Mucosa of descending colon (tissue), 3 donors: Measurements from ENCODE around the gene PARP9. TPM values are rescaled to one million over a fixed set of nuclear protein-coding genes. Genes with fewer than 3 reads are reported as not detected.

Experiments used
- ATAC-seq: fragments of 200-7000 bp; cut with Tn5 transposase; one replicate; pipeline ENCODE4 v1.9.1; 2020; ENCODE audit warnings: mild to moderate bottlenecking, moderate library complexity
- DNase-seq, 3 donors: peaks; one replicate each; pipeline ENCODE4 v3.0.0-alpha.2; 2020
- H3K36me3 ChIP-seq: fragments of 200-600 bp; one replicate; pipeline ENCODE4 v1.8.0; 2021; ENCODE audit warnings: low read depth, mild to moderate bottlenecking
- H3K4me1 ChIP-seq: fragments of 200-600 bp; one replicate; pipeline ENCODE4 v1.8.0; 2021; ENCODE audit warnings: low read depth, mild to moderate bottlenecking
- H3K4me3 ChIP-seq: fragments of 200-600 bp; one replicate; pipeline ENCODE4 v1.8.0; 2021; ENCODE audit warnings: mild to moderate bottlenecking
- H3K9me3 ChIP-seq: fragments of 200-600 bp; one replicate; pipeline ENCODE4 v1.8.0; 2021; ENCODE audit warnings: mild to moderate bottlenecking
- CTCF ChIP-seq: fragments of 200-600 bp; IDR thresholded peaks from one replicate; pipeline ENCODE4 v1.8.0; 2022; ENCODE audit warnings: antibody characterized with exemption, mild to moderate bottlenecking
- intact Hi-C, 2 donors: fragments of 100-400 bp; cut with DNase I in 1 of 2; cut with micrococcal nuclease in 1 of 2; formaldehyde crosslinking; loops; one replicate each; pipeline versions ENCODE4 v1.11.0 to v1.11.1; 2022; cut with DNase I, micrococcal nuclease
- total RNA-seq, 3 donors: library from RNA; stranded (reverse); fragmentation: NEBNext Ultra II Directional in 2 of 3; extraction: Animal tissue kit (Norgen Biotek cat#: 25700) in 2 of 3; gene quantifications; one replicate each; pipeline versions ENCODE4 v1.2.1 to v1.2.4, GENCODE V29; 2021 to 2023
- donor health status: DM: no; HTN: no; CAD: no; lungs with moderate emphysema.
- donor health status: DM: no; HTN: no; CAD: no.
- donor health status: DM: no; HTN: yes; CAD: no.

The PARP9 gene
- total RNA-seq, 3 donors from 2014 or later: 32.2 to 51.1 (median 44.7) TPM

- TF ChIP-seq CTCF: no peak
- intact Hi-C loops: no loop called here
- DNase-seq: no peak
- no peaks in the 10 kb centered on the region for H3K36me3 ChIP-seq
- no peak overlapping the region for H3K4me3 ChIP-seq
- no peaks in the 10 kb centered on the region for H3K4me1 ChIP-seq
- H3K9me3 ChIP-seq: no peaks in the 10 kb centered on the region
- no peak for ATAC-seq
Measured at GRCh38 chr3:122590610-122591009, 26.5 kb upstream of the PARP9 start.

GRCh38 chr3:122589297-122589696, 25.2 kb upstream of the PARP9 start:
- no peaks in the 10 kb centered on the region for H3K4me1 ChIP-seq
- intact Hi-C loops: no loop called here
- H3K36me3 ChIP-seq: no peaks in the 10 kb centered on the region
- no peak for TF ChIP-seq CTCF
- ATAC-seq: no peak
- no peak for DNase-seq
- H3K4me3 ChIP-seq: no peak overlapping the region
- H3K9me3 ChIP-seq: no peaks in the 10 kb centered on the region

- no peak for TF ChIP-seq CTCF
- DNase-seq (no peak), ATAC-seq (no peak)
- Histone ChIP-seq H3K4me3 (no peak overlapping the region), H3K36me3 (no peaks in the 10 kb centered on the region), H3K9me3 (peaks cover 6% of the 10 kb centered on the region), H3K4me1 (no peaks in the 10 kb centered on the region)
- intact Hi-C loops: no loop called here
Measured at GRCh38 chr3:122587572-122587971, 23.5 kb upstream of the PARP9 start.

- no peaks in the 10 kb centered on the region for H3K36me3 ChIP-seq
- ATAC-seq (no peak), DNase-seq (no peak)
- TF ChIP-seq CTCF: no peak
- no peak overlapping the region for H3K4me3 ChIP-seq
- intact Hi-C loops: no loop called here
- peaks cover 12% of the 10 kb centered on the region for H3K9me3 ChIP-seq
- H3K4me1 ChIP-seq: no peaks in the 10 kb centered on the region
Measured at GRCh38 chr3:122586773-122587485, 22.8 kb upstream of the PARP9 start.

- Histone ChIP-seq H3K36me3 (no peaks in the 10 kb centered on the region), H3K9me3 (peaks cover 15% of the 10 kb centered on the region), H3K4me1 (no peaks in the 10 kb centered on the region), H3K4me3 (no peak overlapping the region)
- DNase-seq (no peak), ATAC-seq (no peak)
- TF ChIP-seq CTCF: no peak
- intact Hi-C loops: no loop called here
Measured at GRCh38 chr3:122586098-122586497, 22.0 kb upstream of the PARP9 start.

GRCh38 chr3:122582390-122582789, 18.3 kb upstream of the PARP9 start:
- ATAC-seq (no peak), DNase-seq (no peak)
- Histone ChIP-seq H3K9me3 (peaks cover 15% of the 10 kb centered on the region), H3K4me1 (no peaks in the 10 kb centered on the region), H3K36me3 (no peaks in the 10 kb centered on the region), H3K4me3 (no peak overlapping the region)
- intact Hi-C loops: no loop called here
- no peak for TF ChIP-seq CTCF
